ENCODE data around the gene ZYX. TPM values are rescaled to one million over a fixed set of nuclear protein-coding genes. Genes with fewer than 3 reads are reported as not detected.
"Not testable (repeated sequence)": the region's sequence is repeated elsewhere in the genome, so short reads cannot be mapped to it uniquely, and the experiment has no call there.

The ZYX gene
- total and polyA plus RNA-seq, 9 donors, result 44.2 to 282 (median 167) TPM

DNA sequence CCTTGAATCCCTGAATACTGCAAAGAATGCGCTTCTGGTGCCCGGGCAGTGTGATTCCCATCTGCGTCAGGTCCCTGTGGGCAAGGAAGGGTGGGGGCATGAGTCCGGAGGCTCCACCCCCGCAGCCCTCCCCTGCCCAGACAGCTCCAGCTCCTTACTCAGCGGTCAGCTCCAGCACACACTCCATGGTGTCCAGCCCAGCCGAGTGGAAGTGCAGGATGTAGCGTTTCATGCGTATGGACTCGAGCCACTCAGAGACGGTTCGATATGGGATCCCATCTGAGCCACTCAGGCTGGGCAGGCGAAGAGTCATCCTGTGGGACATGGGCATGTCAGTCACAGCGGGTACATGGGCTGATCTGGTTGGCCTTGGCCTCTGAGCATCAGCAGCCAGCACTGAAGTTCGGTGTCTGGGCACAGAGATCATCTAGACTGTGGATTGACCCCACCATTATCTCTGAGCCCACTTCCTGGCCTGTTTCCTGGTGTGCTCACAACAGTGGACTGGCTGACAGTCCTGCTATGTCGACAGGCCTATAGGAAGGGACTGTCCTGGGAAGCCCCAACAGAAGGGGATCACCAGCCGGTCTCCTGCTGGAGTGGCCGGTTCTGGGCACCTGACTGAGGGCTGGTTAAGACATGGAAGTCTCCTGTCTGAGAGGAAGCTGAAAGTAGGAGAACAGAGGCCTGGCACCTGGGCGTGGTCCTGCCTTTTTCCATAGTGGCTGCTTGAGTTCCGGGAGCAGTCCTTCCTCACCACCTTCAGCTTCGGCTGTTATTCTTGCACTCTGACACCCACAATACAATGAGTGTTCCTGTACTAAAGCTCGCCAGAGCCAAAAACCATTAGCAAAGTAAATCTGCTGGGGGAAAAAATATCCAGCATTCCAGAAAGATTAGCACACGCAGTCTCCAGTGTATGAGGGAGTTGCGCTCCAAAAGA lies 10.6 kb downstream of the ZYX start:
- H3K36me3 ChIP-seq, result no peaks in the 10 kb centered on the region
- H3K4me3 ChIP-seq, result no peak overlapping the region
- H3K9me3 ChIP-seq, result no peaks in the 10 kb centered on the region
- H3K27me3 ChIP-seq, result no peaks in the 10 kb centered on the region
- TF ChIP-seq, protein P1, sequence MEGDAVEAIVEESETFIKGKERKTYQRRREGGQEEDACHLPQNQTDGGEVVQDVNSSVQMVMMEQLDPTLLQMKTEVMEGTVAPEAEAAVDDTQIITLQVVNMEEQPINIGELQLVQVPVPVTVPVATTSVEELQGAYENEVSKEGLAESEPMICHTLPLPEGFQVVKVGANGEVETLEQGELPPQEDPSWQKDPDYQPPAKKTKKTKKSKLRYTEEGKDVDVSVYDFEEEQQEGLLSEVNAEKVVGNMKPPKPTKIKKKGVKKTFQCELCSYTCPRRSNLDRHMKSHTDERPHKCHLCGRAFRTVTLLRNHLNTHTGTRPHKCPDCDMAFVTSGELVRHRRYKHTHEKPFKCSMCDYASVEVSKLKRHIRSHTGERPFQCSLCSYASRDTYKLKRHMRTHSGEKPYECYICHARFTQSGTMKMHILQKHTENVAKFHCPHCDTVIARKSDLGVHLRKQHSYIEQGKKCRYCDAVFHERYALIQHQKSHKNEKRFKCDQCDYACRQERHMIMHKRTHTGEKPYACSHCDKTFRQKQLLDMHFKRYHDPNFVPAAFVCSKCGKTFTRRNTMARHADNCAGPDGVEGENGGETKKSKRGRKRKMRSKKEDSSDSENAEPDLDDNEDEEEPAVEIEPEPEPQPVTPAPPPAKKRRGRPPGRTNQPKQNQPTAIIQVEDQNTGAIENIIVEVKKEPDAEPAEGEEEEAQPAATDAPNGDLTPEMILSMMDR (IDR thresholded peaks at IDR 0.05), result no peak
- TF ChIP-seq EP300 (IDR thresholded peaks at IDR 0.05), result no peak
- no peak for TF ChIP-seq POLR2A (IDR thresholded peaks at IDR 0.05)
- DNase-seq, result peak; percentile 56 to 77 (median 68)
- H3K27ac ChIP-seq, result peak overlapping the region; percentile 23 to 73
- peaks cover 19% of the 10 kb centered on the region for H3K4me1 ChIP-seq (ENCODE audit: insufficient read depth)
- WGBS, 3 donors, result 15 to 21% (median 21%) methylated on average over 24 of the region's 24 CpGs
- intact Hi-C loops (cut with DNase I), result no loop called here

DNA sequence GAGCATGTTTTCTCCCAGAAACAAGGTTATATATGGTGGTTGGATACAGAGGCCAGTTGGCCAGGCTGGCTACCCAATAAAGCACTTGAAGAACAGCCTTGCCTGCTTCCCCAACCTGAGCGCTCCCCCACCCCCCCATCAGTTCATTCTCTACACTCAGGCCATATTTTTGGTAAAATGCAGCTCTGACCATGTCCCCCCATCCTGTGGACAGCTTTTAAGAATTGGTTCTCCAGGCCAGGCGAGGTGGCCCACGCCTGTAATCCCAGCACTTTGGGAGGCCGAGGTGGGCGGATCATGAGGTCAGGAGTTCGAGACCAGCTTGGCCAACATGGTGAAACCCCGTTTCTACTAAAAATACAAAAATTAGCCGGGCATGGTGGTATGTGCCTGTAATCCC lies 11.3 kb downstream of the ZYX start:
- H3K27me3 ChIP-seq; H3K36me3 ChIP-seq; DNase-seq; intact Hi-C loops (cut with DNase I); H3K9me3 ChIP-seq; H3K4me3 ChIP-seq: not testable (repeated sequence)
- peaks cover 19% of the 10 kb centered on the region for H3K4me1 ChIP-seq (ENCODE audit: insufficient read depth)
- peak overlapping the region in 1 of 2 donors; percentile 73 for H3K27ac ChIP-seq
- WGBS, 3 donors, result 78 to 87% (median 81%) methylated on average over 8 of the region's 8 CpGs

DNA sequence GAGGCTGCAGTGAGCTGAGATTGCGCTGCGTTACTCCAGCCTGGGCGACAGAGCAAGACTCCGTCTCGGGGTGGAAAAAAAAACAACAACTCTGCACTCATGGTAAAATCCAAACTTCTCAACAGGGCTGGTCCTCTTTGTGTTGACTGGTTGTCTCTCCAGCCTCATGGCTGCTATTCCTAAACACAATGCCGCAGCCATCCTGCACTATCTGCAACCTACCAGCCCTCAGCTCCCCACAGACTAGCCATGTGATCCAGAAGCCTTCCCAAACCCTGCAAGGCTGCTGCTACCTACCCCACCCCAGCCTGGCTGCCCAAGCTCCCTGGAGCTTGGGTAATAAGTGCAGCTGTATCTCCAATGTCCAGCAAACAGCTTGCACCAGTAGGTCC lies 11.7 kb downstream of the ZYX start:
- intact Hi-C loops (cut with DNase I), result no loop called here
- Histone ChIP-seq H3K4me3 (no peak overlapping the region), H3K4me1 (ENCODE audit: insufficient read depth) (peaks cover 19% of the 10 kb centered on the region), H3K27ac (peak overlapping the region in 1 of 2 donors; percentile 73), H3K27me3 (no peaks in the 10 kb centered on the region), H3K36me3 (no peaks in the 10 kb centered on the region), H3K9me3 (no peaks in the 10 kb centered on the region)
- TF ChIP-seq POLR2A (IDR thresholded peaks at IDR 0.05), result no peak
- TF ChIP-seq, protein P1 (IDR thresholded peaks at IDR 0.05), result no peak
- TF ChIP-seq EP300 (IDR thresholded peaks at IDR 0.05), result no peak
- WGBS, 3 donors, result 93 to 97% (median 93%) methylated on average over 6 of the region's 6 CpGs
- DNase-seq, result no peak

DNA sequence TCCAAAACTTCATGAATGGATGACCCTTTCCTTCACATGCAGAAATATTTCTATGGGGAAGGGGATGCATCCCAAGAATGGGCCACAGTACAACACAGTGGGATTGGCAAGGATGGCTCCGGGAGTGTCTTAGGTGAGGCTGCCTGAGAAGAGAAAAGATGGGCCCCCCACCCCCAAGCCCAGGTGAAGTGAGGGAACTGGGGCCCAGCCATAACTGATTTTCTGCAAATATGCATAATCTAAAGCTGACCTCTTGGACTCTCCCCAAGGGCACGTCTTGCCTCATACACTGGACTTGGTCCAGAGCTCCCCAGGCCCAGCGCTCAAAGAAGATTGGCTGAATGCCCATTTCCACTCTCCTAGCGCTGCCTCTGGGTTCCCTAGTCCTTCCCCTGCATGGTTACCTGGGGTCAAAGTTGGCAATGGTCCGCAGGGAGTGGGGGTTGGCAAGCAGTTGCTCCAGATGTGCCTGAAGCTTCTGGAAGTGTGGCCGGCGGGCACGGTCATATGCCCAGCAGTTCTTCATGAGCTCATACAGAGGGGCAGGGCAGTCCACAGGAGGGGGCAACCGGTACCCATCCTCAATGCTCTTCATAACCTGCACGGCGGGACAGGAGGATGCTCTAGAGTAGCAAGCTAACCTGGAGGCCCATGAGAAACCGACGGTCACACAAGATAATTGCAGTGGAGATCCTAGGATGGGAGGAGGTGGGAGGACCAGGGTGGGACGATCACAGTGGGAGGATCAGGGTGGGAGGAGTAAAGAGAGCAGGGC lies 12.3 kb downstream of the ZYX start:
- no peak for DNase-seq
- no peaks in the 10 kb centered on the region for H3K36me3 ChIP-seq
- H3K4me3 ChIP-seq, result no peak overlapping the region
- H3K9me3 ChIP-seq, result no peaks in the 10 kb centered on the region
- no peak for TF ChIP-seq EP300 (IDR thresholded peaks at IDR 0.05)
- TF ChIP-seq, protein P1 (IDR thresholded peaks at IDR 0.05), result no peak
- no peak for TF ChIP-seq POLR2A (IDR thresholded peaks at IDR 0.05)
- WGBS, 3 donors, result 76 to 84% (median 81%) methylated on average over 14 of the region's 14 CpGs
- H3K27me3 ChIP-seq, result no peaks in the 10 kb centered on the region
- no peak overlapping the region for H3K27ac ChIP-seq
- peaks cover 19% of the 10 kb centered on the region for H3K4me1 ChIP-seq (ENCODE audit: insufficient read depth)
- intact Hi-C loops (cut with DNase I), result no loop called here
